NCI-H748 treated with DMSO at 0.1 percent for 48 hours (cell line): ENCODE data around the gene RNF144B.
"Not testable (repeated sequence)": the region's sequence is repeated elsewhere in the genome, so short reads cannot be mapped to it uniquely, and the experiment has no call there.

Experiments used
- DNase-seq: peaks from one replicate; lab custom pipeline; 2025; lab: John Stamatoyannopoulos, UW

Gene RNF144B

GRCh38 chr6:18387061-18387721 is at the start of gene RNF144B:
TSS of gene RNF144B (plus strand) at chr6:18387350. CDS start at chr6:18399535, 12,185 bp downstream.
- peak; percentile 88 for DNase-seq

- no peak for DNase-seq
These were observed 47.6 kb upstream of the RNF144B start for GRCh38 chr6:18339599-18339998.

- DNase-seq, result no peak
These were observed 46.2 kb upstream of the RNF144B start for GRCh38 chr6:18340781-18341551.

GRCh38 chr6:18342223-18342622 is 44.9 kb upstream of the RNF144B start:
- no peak for DNase-seq

GRCh38 chr6:18343741-18344140 is 43.4 kb upstream of the RNF144B start:
- DNase-seq, result no peak

GRCh38 chr6:18347021-18347577 is 40.1 kb upstream of the RNF144B start:
- no peak for DNase-seq

GRCh38 chr6:18347866-18348265 is 39.3 kb upstream of the RNF144B start:
- DNase-seq, result no peak

- no peak for DNase-seq
These were observed 37.8 kb upstream of the RNF144B start for GRCh38 chr6:18349386-18349785.

- no peak for DNase-seq
These were observed 36.9 kb upstream of the RNF144B start for GRCh38 chr6:18350271-18350670.

- no peak for DNase-seq
These were observed 36.4 kb upstream of the RNF144B start for GRCh38 chr6:18350712-18351111.

- no peak for DNase-seq
These were observed 35.1 kb upstream of the RNF144B start for GRCh38 chr6:18352001-18352400.

- DNase-seq, result no peak
These were observed 34.3 kb upstream of the RNF144B start for GRCh38 chr6:18352842-18353241.

- DNase-seq, result no peak
These were observed 33.9 kb upstream of the RNF144B start for GRCh38 chr6:18353251-18353650.

GRCh38 chr6:18357546-18357945 is 29.6 kb upstream of the RNF144B start:
- DNase-seq, result not testable (repeated sequence)

GRCh38 chr6:18359237-18359885 is 27.8 kb upstream of the RNF144B start:
- no peak for DNase-seq

GRCh38 chr6:18360188-18360587 is 27.0 kb upstream of the RNF144B start:
- peak; percentile 11 for DNase-seq

GRCh38 chr6:18362058-18362561 is 25.0 kb upstream of the RNF144B start:
- DNase-seq, result no peak

GRCh38 chr6:18363746-18364145 is 23.4 kb upstream of the RNF144B start:
- DNase-seq, result no peak

- not testable (repeated sequence) for DNase-seq
These were observed 22.6 kb upstream of the RNF144B start for GRCh38 chr6:18364561-18364960.

GRCh38 chr6:18367371-18367770 is 19.8 kb upstream of the RNF144B start:
- no peak for DNase-seq

GRCh38 chr6:18368277-18369105 is 18.7 kb upstream of the RNF144B start:
- DNase-seq, result no peak

- no peak for DNase-seq
These were observed 16.1 kb upstream of the RNF144B start for GRCh38 chr6:18371010-18371409.
